Body of pancreas (tissue), 4 donors: ENCODE results near the gene E2F6.

Experiments used
- POLR2A ChIP-seq, 3 donors: fragments of 450-650 bp; IDR thresholded peaks; one replicate each; pipeline ENCODE4 v1.6.1; 2016; ENCODE audit warnings: antibody characterized with exemption in 3 of 3, mild to moderate bottlenecking in 2 of 3
- TF ChIP-seq, protein P1 (sequence below), 7 experiments: fragments of 450-650 bp in 4 of 7; fragments of 200-600 bp in 3 of 7; sonication (generic) in 3 of 7; IDR thresholded peaks; one replicate each; pipeline ENCODE4 v1.5.1; 2016 to 2019; ENCODE audit warnings: antibody characterized with exemption in 7 of 7

DNA sequence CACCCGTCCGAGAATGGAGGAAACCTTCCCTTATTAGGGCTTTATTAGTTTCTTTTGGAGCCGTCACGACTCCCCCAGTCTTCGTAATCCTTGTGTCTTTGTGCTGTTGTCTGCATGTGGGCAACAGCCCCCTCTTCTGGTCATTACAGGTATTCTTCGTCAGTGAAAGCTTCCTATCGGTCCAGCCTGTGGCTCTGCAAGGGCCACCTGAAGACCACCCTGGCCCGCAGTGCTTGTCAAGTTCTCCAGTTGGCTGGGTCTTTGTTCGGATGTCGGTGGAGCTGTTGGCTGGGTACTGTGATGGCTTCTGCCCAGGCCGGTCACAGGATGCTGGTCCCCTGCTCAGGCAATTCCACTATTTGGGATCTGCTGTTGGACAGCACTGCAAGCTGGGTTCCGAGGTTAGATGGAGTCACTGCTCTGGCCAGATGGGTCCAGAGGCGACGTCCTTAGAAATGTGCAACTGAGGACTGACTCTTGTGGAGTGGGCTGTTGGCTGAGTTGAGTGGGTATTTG lies 19.2 kb downstream of the E2F6 start:
- TF ChIP-seq, protein P1, sequence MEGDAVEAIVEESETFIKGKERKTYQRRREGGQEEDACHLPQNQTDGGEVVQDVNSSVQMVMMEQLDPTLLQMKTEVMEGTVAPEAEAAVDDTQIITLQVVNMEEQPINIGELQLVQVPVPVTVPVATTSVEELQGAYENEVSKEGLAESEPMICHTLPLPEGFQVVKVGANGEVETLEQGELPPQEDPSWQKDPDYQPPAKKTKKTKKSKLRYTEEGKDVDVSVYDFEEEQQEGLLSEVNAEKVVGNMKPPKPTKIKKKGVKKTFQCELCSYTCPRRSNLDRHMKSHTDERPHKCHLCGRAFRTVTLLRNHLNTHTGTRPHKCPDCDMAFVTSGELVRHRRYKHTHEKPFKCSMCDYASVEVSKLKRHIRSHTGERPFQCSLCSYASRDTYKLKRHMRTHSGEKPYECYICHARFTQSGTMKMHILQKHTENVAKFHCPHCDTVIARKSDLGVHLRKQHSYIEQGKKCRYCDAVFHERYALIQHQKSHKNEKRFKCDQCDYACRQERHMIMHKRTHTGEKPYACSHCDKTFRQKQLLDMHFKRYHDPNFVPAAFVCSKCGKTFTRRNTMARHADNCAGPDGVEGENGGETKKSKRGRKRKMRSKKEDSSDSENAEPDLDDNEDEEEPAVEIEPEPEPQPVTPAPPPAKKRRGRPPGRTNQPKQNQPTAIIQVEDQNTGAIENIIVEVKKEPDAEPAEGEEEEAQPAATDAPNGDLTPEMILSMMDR (IDR thresholded peaks at IDR 0.05), result peak; percentile 51 to 68 (median 57)
- TF ChIP-seq POLR2A (IDR thresholded peaks at IDR 0.05), result no peak
